ENCODE measurements around the gene ID1.
"Not testable (repeated sequence)": the region's sequence is repeated elsewhere in the genome, so short reads cannot be mapped to it uniquely, and the experiment has no call there.

ID1 gene

GRCh38 chr20:31573555-31574321 is 31.4 kb upstream of the ID1 start:
- peak; percentile 35 for DNase-seq (ENCODE audit: low spot score)

GRCh38 chr20:31574986-31575385 is 30.1 kb upstream of the ID1 start:
- not testable (repeated sequence) for DNase-seq (ENCODE audit: low spot score)

- no peak for DNase-seq (ENCODE audit: low spot score)
Measured at GRCh38 chr20:31576751-31577150, 28.3 kb upstream of the ID1 start.

GRCh38 chr20:31577194-31577593 is 27.9 kb upstream of the ID1 start:
- DNase-seq (ENCODE audit: low spot score): no peak

GRCh38 chr20:31578448-31579138 is 26.5 kb upstream of the ID1 start:
- DNase-seq (ENCODE audit: low spot score): no peak

GRCh38 chr20:31579245-31579644 is 25.8 kb upstream of the ID1 start:
- no peak for DNase-seq (ENCODE audit: low spot score)

GRCh38 chr20:31579941-31580651 is 25.0 kb upstream of the ID1 start:
- not testable (repeated sequence) for DNase-seq (ENCODE audit: low spot score)

- DNase-seq (ENCODE audit: low spot score): no peak
Measured at GRCh38 chr20:31580706-31581105, 24.4 kb upstream of the ID1 start.

- DNase-seq (ENCODE audit: low spot score): no peak
Measured at GRCh38 chr20:31581391-31581790, 23.7 kb upstream of the ID1 start.

- DNase-seq (ENCODE audit: low spot score): no peak
Measured at GRCh38 chr20:31587545-31588389, 17.3 kb upstream of the ID1 start.

GRCh38 chr20:31590717-31591225 is 14.3 kb upstream of the ID1 start:
- no peak for DNase-seq (ENCODE audit: low spot score)

GRCh38 chr20:31593221-31594001 is 11.7 kb upstream of the ID1 start:
- DNase-seq (ENCODE audit: low spot score): no peak

GRCh38 chr20:31594002-31594557 is 11.0 kb upstream of the ID1 start:
- no peak for DNase-seq (ENCODE audit: low spot score)

- peak; percentile 83 for DNase-seq (ENCODE audit: low spot score)
Measured at GRCh38 chr20:31594558-31595379, 10.3 kb upstream of the ID1 start.

GRCh38 chr20:31595380-31595653 is 9.8 kb upstream of the ID1 start:
- DNase-seq (ENCODE audit: low spot score): no peak

GRCh38 chr20:31595654-31596411 is 9.3 kb upstream of the ID1 start:
- DNase-seq (ENCODE audit: low spot score): peak; percentile 94

- not testable (repeated sequence) for DNase-seq (ENCODE audit: low spot score)
Measured at GRCh38 chr20:31596412-31596715, 8.7 kb upstream of the ID1 start.

GRCh38 chr20:31596831-31597480 is 8.1 kb upstream of the ID1 start:
- peak; percentile 60 for DNase-seq (ENCODE audit: low spot score)

- no peak for DNase-seq (ENCODE audit: low spot score)
Measured at GRCh38 chr20:31597481-31597855, 7.6 kb upstream of the ID1 start.

Data from cerebellar cortex (tissue), 1 donor.